GM19452 (cell line): ENCODE results near the gene VAV2.

Experiments
- ATAC-seq: cut with Tn5 transposase; IDR thresholded peaks from one replicate; pipeline ENCODE4 v1.9.1; 2021; ENCODE audit not compliant: unreplicated experiment

VAV2 gene

GRCh38 chr9:133982971-133983720, 9.0 kb downstream of the VAV2 start:
- no peak for ATAC-seq

GRCh38 chr9:133981958-133982681, 10.0 kb downstream of the VAV2 start:
- ATAC-seq: no peak

GRCh38 chr9:133981589-133981957, 10.6 kb downstream of the VAV2 start:
- no peak for ATAC-seq

- no peak for ATAC-seq
Measured at GRCh38 chr9:133980864-133981588, 11.1 kb downstream of the VAV2 start.

- no peak for ATAC-seq
Measured at GRCh38 chr9:133979921-133980863, 11.9 kb downstream of the VAV2 start.

GRCh38 chr9:133979273-133979920, 12.7 kb downstream of the VAV2 start:
- peak; percentile 66 for ATAC-seq

- no peak for ATAC-seq
Measured at GRCh38 chr9:133978899-133979272, 13.2 kb downstream of the VAV2 start.

- no peak for ATAC-seq
Measured at GRCh38 chr9:133978226-133978898, 13.8 kb downstream of the VAV2 start.

- no peak for ATAC-seq
Measured at GRCh38 chr9:133977421-133978201, 14.5 kb downstream of the VAV2 start.

GRCh38 chr9:133976887-133977286, 15.2 kb downstream of the VAV2 start:
- no peak for ATAC-seq

- ATAC-seq: no peak
Measured at GRCh38 chr9:133976191-133976861, 15.8 kb downstream of the VAV2 start.

GRCh38 chr9:133975511-133975910, 16.6 kb downstream of the VAV2 start:
- no peak for ATAC-seq

- ATAC-seq: no peak
Measured at GRCh38 chr9:133974631-133975341, 17.3 kb downstream of the VAV2 start.

- no peak for ATAC-seq
Measured at GRCh38 chr9:133973791-133974630, 18.1 kb downstream of the VAV2 start.

- ATAC-seq: no peak
Measured at GRCh38 chr9:133973111-133973790, 18.9 kb downstream of the VAV2 start.
